ENCODE measurements around the gene SCARB2. TPM values are rescaled to one million over a fixed set of nuclear protein-coding genes. Genes with fewer than 3 reads are reported as not detected.

The SCARB2 gene
- total RNA-seq = 231 TPM

GRCh38 chr4:76213415-76214176 lies at the start of gene SCARB2:
SCARB2 (minus strand) TSS chr4:76213824; CDS start chr4:76213543, 281 bp downstream.

GRCh38 chr4:76251441-76252270 lies 38.0 kb upstream of the SCARB2 start, which contains the start of gene FAM47E:
FAM47E (plus strand) TSS chr4:76251721; CDS start chr4:76251747, 26 bp downstream.

GRCh38 chr4:76148142-76148865 lies 65.3 kb downstream of the SCARB2 start, which contains the start of gene NUP54:
NUP54 (minus strand) TSS chr4:76148397; CDS start chr4:76148374, 23 bp downstream.

Other genes starting within 250 kb of the SCARB2 start
- gene SDAD1, start 222.9 kb downstream of the SCARB2 start, total RNA-seq = 39.4 TPM
- gene CXCL9, start 206.3 kb downstream of the SCARB2 start, total RNA-seq = not detected
- 0.46 TPM for gene CXCL10, start 190.3 kb downstream of the SCARB2 start, total RNA-seq
- not detected for gene CXCL11, start 177.8 kb downstream of the SCARB2 start, total RNA-seq
- 5.1 TPM for gene ART3, start 139.1 kb downstream of the SCARB2 start, total RNA-seq
- gene NUP54, start 65.4 kb downstream of the SCARB2 start, total RNA-seq = 84.4 TPM
- gene FAM47E, start 37.9 kb upstream of the SCARB2 start, total RNA-seq = 17.5 TPM
- 1.6 TPM for gene STBD1, start 92.9 kb upstream of the SCARB2 start, total RNA-seq
- 7.2 TPM for gene CCDC158, start 207.3 kb upstream of the SCARB2 start, total RNA-seq
- gene SHROOM3, start 221.4 kb upstream of the SCARB2 start, total RNA-seq = 10.6 TPM

All from diencephalon (tissue), 1 donor.